T-helper 1 cell treated with Interleukin-12 subunit alpha and Interleukin-12 subunit beta and Interleukin-4 antibody, amounts not matched to agents 30 μg/mL and 1 μg/mL, for 36 hours (primary cell): Measurements from ENCODE around the gene CDK2AP2.
"Not testable (repeated sequence)": the region's sequence is repeated elsewhere in the genome, so short reads cannot be mapped to it uniquely, and the experiment has no call there.

Source experiments
- H3K27ac Mint-ChIP-seq: one replicate; pipeline ENCODE4 v1.8.0; 2021; ENCODE audit warnings: mild to moderate bottlenecking, mixed read lengths
- H3K27me3 Mint-ChIP-seq: one replicate; pipeline ENCODE4 v1.8.0; 2021; ENCODE audit warnings: low read depth, mixed read lengths
- H3K36me3 Mint-ChIP-seq: one replicate; pipeline ENCODE4 v1.8.0; 2021; ENCODE audit warnings: low read depth, mixed read lengths
- H3K4me1 Mint-ChIP-seq: one replicate; pipeline ENCODE4 v1.8.0; 2021; ENCODE audit warnings: low read depth, mixed read lengths
- H3K4me3 Mint-ChIP-seq: one replicate; pipeline ENCODE4 v1.8.0; 2021; ENCODE audit warnings: mild to moderate bottlenecking, moderate library complexity, mixed read lengths
- H3K9me3 Mint-ChIP-seq: one replicate; pipeline ENCODE4 v1.8.0; 2021; ENCODE audit warnings: mixed read lengths

CDK2AP2 gene

GRCh38 chr11:67517784-67518552 is 10.0 kb upstream of the CDK2AP2 start:
- Mint-ChIP-seq H3K4me1 (no peaks in the 10 kb centered on the region), H3K27me3 (peaks cover 6% of the 10 kb centered on the region), H3K27ac (no peak overlapping the region), H3K4me3 (no peak overlapping the region), H3K36me3 (no peaks in the 10 kb centered on the region), H3K9me3 (no peaks in the 10 kb centered on the region)

- Mint-ChIP-seq H3K4me3 (no peak overlapping the region), H3K9me3 (no peaks in the 10 kb centered on the region), H3K27me3 (peaks cover 6% of the 10 kb centered on the region), H3K4me1 (no peaks in the 10 kb centered on the region), H3K36me3 (no peaks in the 10 kb centered on the region), H3K27ac (no peak overlapping the region)
Observed at GRCh38 chr11:67516806-67517205, 8.8 kb upstream of the CDK2AP2 start.

- H3K4me1 Mint-ChIP-seq: peaks cover 5% of the 10 kb centered on the region
- peaks cover 16% of the 10 kb centered on the region for H3K27me3 Mint-ChIP-seq
- no peak overlapping the region for H3K4me3 Mint-ChIP-seq
- no peaks in the 10 kb centered on the region for H3K9me3 Mint-ChIP-seq
- H3K36me3 Mint-ChIP-seq: no peaks in the 10 kb centered on the region
- H3K27ac Mint-ChIP-seq: no peak overlapping the region
Observed at GRCh38 chr11:67514116-67514515, 6.2 kb upstream of the CDK2AP2 start.

GRCh38 chr11:67511558-67511957 is 3.6 kb upstream of the CDK2AP2 start:
- not testable (repeated sequence) for H3K9me3 Mint-ChIP-seq, H3K4me3 Mint-ChIP-seq, H3K36me3 Mint-ChIP-seq, H3K27ac Mint-ChIP-seq
- H3K27me3 Mint-ChIP-seq: peaks cover 16% of the 10 kb centered on the region
- H3K4me1 Mint-ChIP-seq: peaks cover 20% of the 10 kb centered on the region

- Mint-ChIP-seq H3K27me3 (peaks cover 16% of the 10 kb centered on the region), H3K27ac (no peak overlapping the region), H3K36me3 (peaks cover 10% of the 10 kb centered on the region), H3K4me1 (peaks cover 31% of the 10 kb centered on the region), H3K9me3 (no peaks in the 10 kb centered on the region), H3K4me3 (no peak overlapping the region)
Observed at GRCh38 chr11:67510023-67510345, 2.0 kb upstream of the CDK2AP2 start.

GRCh38 chr11:67508486-67509121 is 642 bp upstream of the CDK2AP2 start:
- H3K27me3 Mint-ChIP-seq: peaks cover 13% of the 10 kb centered on the region
- peak overlapping the region; percentile 91 for H3K4me3 Mint-ChIP-seq
- H3K27ac Mint-ChIP-seq: peak overlapping the region; percentile 96
- H3K36me3 Mint-ChIP-seq: peaks cover 10% of the 10 kb centered on the region
- H3K4me1 Mint-ChIP-seq: peaks cover 31% of the 10 kb centered on the region
- H3K9me3 Mint-ChIP-seq: no peaks in the 10 kb centered on the region

GRCh38 chr11:67507242-67507863 is 609 bp downstream of the CDK2AP2 start:
- H3K4me1 Mint-ChIP-seq: peaks cover 34% of the 10 kb centered on the region
- peaks cover 11% of the 10 kb centered on the region for H3K36me3 Mint-ChIP-seq

GRCh38 chr11:67506426-67507051 is 1.4 kb downstream of the CDK2AP2 start:
- peaks cover 10% of the 10 kb centered on the region for H3K27me3 Mint-ChIP-seq
- H3K4me3 Mint-ChIP-seq: peak overlapping the region; percentile 91
- H3K4me1 Mint-ChIP-seq: peaks cover 36% of the 10 kb centered on the region
- peak overlapping the region; percentile 96 for H3K27ac Mint-ChIP-seq
- no peaks in the 10 kb centered on the region for H3K9me3 Mint-ChIP-seq
- peaks cover 13% of the 10 kb centered on the region for H3K36me3 Mint-ChIP-seq

More at GRCh38 chr11:67507242-67507863, 609 bp downstream of the CDK2AP2 start:
- peak overlapping the region; percentile 91 for H3K4me3 Mint-ChIP-seq
- peak overlapping the region; percentile 96 for H3K27ac Mint-ChIP-seq
- no peaks in the 10 kb centered on the region for H3K9me3 Mint-ChIP-seq
- H3K27me3 Mint-ChIP-seq: peaks cover 10% of the 10 kb centered on the region

- H3K27ac Mint-ChIP-seq: peak overlapping the region; percentile 96
- no peaks in the 10 kb centered on the region for H3K9me3 Mint-ChIP-seq
- peaks cover 44% of the 10 kb centered on the region for H3K4me1 Mint-ChIP-seq
- peaks cover 5% of the 10 kb centered on the region for H3K27me3 Mint-ChIP-seq
- H3K36me3 Mint-ChIP-seq: peaks cover 19% of the 10 kb centered on the region
- peak overlapping the region; percentile 91 for H3K4me3 Mint-ChIP-seq
Observed at GRCh38 chr11:67505605-67506396, 2.2 kb downstream of the CDK2AP2 start.

GRCh38 chr11:67504950-67505581 is 2.9 kb downstream of the CDK2AP2 start, which contains the start of gene PITPNM1:
TSS of gene PITPNM1 (minus strand) at chr11:67505363. CDS start at chr11:67504180, 1,183 bp downstream.
- Mint-ChIP-seq H3K36me3 (peaks cover 23% of the 10 kb centered on the region), H3K27ac (peak within 1 kb of the TSS; percentile 96), H3K27me3 (no peaks in the 10 kb centered on the region), H3K4me3 (peak within 1 kb of the TSS; percentile 91), H3K4me1 (peaks cover 47% of the 10 kb centered on the region), H3K9me3 (no peaks in the 10 kb centered on the region)

- peak overlapping the region; percentile 89 for H3K4me3 Mint-ChIP-seq
- H3K9me3 Mint-ChIP-seq: no peaks in the 10 kb centered on the region
- H3K36me3 Mint-ChIP-seq: peaks cover 28% of the 10 kb centered on the region
- peak overlapping the region; percentile 80 for H3K27ac Mint-ChIP-seq
- no peaks in the 10 kb centered on the region for H3K27me3 Mint-ChIP-seq
- peaks cover 44% of the 10 kb centered on the region for H3K4me1 Mint-ChIP-seq
Observed at GRCh38 chr11:67504005-67504949, 3.7 kb downstream of the CDK2AP2 start.

- Mint-ChIP-seq H3K9me3 (no peaks in the 10 kb centered on the region), H3K4me1 (peaks cover 36% of the 10 kb centered on the region), H3K27ac (peak overlapping the region; percentile 1), H3K36me3 (peaks cover 29% of the 10 kb centered on the region), H3K27me3 (no peaks in the 10 kb centered on the region), H3K4me3 (peak overlapping the region; percentile 69)
Observed at GRCh38 chr11:67503119-67504004, 4.6 kb downstream of the CDK2AP2 start.
